Measurements from ENCODE around the gene OR1K1.

Gene OR1K1

GRCh38 chr9:122779181-122779580, 20.7 kb upstream of the OR1K1 start:
- TF ChIP-seq CTCF (IDR thresholded peaks at IDR 0.05; ENCODE audit: unreplicated experiment in 3 of 3), result no peak
- Mint-ChIP-seq H3K9me3 (peaks cover 2% of the 10 kb centered on the region), H3K4me3 (no peak overlapping the region), H3K27me3 (ENCODE audit: low read depth) (peaks cover 11% of the 10 kb centered on the region), H3K4me1 (no peaks in the 10 kb centered on the region), H3K36me3 (ENCODE audit: low read depth) (no peaks in the 10 kb centered on the region), H3K27ac (no peak overlapping the region)

- H3K4me3 Mint-ChIP-seq, result no peak overlapping the region
- H3K9me3 Mint-ChIP-seq, result no peaks in the 10 kb centered on the region
- H3K27ac Mint-ChIP-seq, result no peak overlapping the region
- TF ChIP-seq CTCF (IDR thresholded peaks at IDR 0.05; ENCODE audit: unreplicated experiment in 3 of 3), result no peak
- no peaks in the 10 kb centered on the region for H3K36me3 Mint-ChIP-seq (ENCODE audit: low read depth)
- no peaks in the 10 kb centered on the region for H3K4me1 Mint-ChIP-seq
- peaks cover 16% of the 10 kb centered on the region for H3K27me3 Mint-ChIP-seq (ENCODE audit: low read depth)
Measured at GRCh38 chr9:122780026-122780425, 19.9 kb upstream of the OR1K1 start.

GRCh38 chr9:122781671-122782070, 18.3 kb upstream of the OR1K1 start:
- Mint-ChIP-seq H3K4me3 (no peak overlapping the region), H3K27me3 (ENCODE audit: low read depth) (peaks cover 16% of the 10 kb centered on the region), H3K36me3 (ENCODE audit: low read depth) (no peaks in the 10 kb centered on the region), H3K27ac (no peak overlapping the region), H3K4me1 (no peaks in the 10 kb centered on the region), H3K9me3 (no peaks in the 10 kb centered on the region)
- TF ChIP-seq CTCF (IDR thresholded peaks at IDR 0.05; ENCODE audit: unreplicated experiment in 3 of 3), result no peak

GRCh38 chr9:122785269-122785668, 14.7 kb upstream of the OR1K1 start:
- no peaks in the 10 kb centered on the region for H3K36me3 Mint-ChIP-seq (ENCODE audit: low read depth)
- no peaks in the 10 kb centered on the region for H3K9me3 Mint-ChIP-seq
- no peak for TF ChIP-seq CTCF (IDR thresholded peaks at IDR 0.05; ENCODE audit: unreplicated experiment in 3 of 3)
- H3K4me1 Mint-ChIP-seq, result no peaks in the 10 kb centered on the region
- no peak overlapping the region for H3K4me3 Mint-ChIP-seq
- peaks cover 13% of the 10 kb centered on the region for H3K27me3 Mint-ChIP-seq (ENCODE audit: low read depth)
- no peak overlapping the region for H3K27ac Mint-ChIP-seq

- Mint-ChIP-seq H3K27ac (no peak overlapping the region), H3K36me3 (ENCODE audit: low read depth) (no peaks in the 10 kb centered on the region), H3K27me3 (ENCODE audit: low read depth) (peaks cover 14% of the 10 kb centered on the region), H3K9me3 (no peaks in the 10 kb centered on the region), H3K4me3 (no peak overlapping the region), H3K4me1 (no peaks in the 10 kb centered on the region)
- TF ChIP-seq CTCF (IDR thresholded peaks at IDR 0.05; ENCODE audit: unreplicated experiment in 3 of 3), result no peak
Measured at GRCh38 chr9:122786338-122786737, 13.6 kb upstream of the OR1K1 start.

- no peaks in the 10 kb centered on the region for H3K4me1 Mint-ChIP-seq
- H3K27me3 Mint-ChIP-seq (ENCODE audit: low read depth), result peaks cover 17% of the 10 kb centered on the region
- no peaks in the 10 kb centered on the region for H3K9me3 Mint-ChIP-seq
- no peak for TF ChIP-seq CTCF (IDR thresholded peaks at IDR 0.05; ENCODE audit: unreplicated experiment in 3 of 3)
- H3K27ac Mint-ChIP-seq, result no peak within 1 kb of the TSS
- H3K4me3 Mint-ChIP-seq, result no peak within 1 kb of the TSS
- no peaks in the 10 kb centered on the region for H3K36me3 Mint-ChIP-seq (ENCODE audit: low read depth)
Measured at GRCh38 chr9:122788831-122789230, 11.1 kb upstream of the OR1K1 start, which contains the start of gene OR5C1. Gene OR5C1, plus strand, starts transcription at chr9:122788933. Its CDS starts 0 bp downstream, at chr9:122788933.
